ENCODE data around the gene KCTD1.

GRCh38 chr18:26406324-26406723 lies 142.0 kb downstream of the KCTD1 start:
- TF ChIP-seq CTCF (IDR thresholded peaks at IDR 0.05) (no peak), EZH2 (IDR thresholded peaks at IDR 0.05; ENCODE audit: borderline replicate concordance, insufficient read depth, low read depth, low read length, poor library complexity, severe bottlenecking) (no peak)

Data from B cell (primary cell).